Measurements from ENCODE around the gene DEPP1.

The DEPP1 gene

GRCh38 chr10:44991571-44991970 lies 13.0 kb upstream of the DEPP1 start:
- TF ChIP-seq TAF1 (IDR thresholded peaks at IDR 0.05; ENCODE audit: borderline replicate concordance, insufficient read depth, low read length) = no peak
- TF ChIP-seq FOXP2 (optimal IDR thresholded peaks at IDR 0.05; ENCODE audit: borderline replicate concordance, extremely low read depth, extremely low read length, insufficient read depth) = no peak
- no peak for TF ChIP-seq SIN3A (IDR thresholded peaks at IDR 0.05; ENCODE audit: borderline replicate concordance, insufficient read depth, low read length)
- TF ChIP-seq POLR2AphosphoS5 (IDR thresholded peaks at IDR 0.05; ENCODE audit: low read depth, low read length) = no peak
- TF ChIP-seq, protein P1, sequence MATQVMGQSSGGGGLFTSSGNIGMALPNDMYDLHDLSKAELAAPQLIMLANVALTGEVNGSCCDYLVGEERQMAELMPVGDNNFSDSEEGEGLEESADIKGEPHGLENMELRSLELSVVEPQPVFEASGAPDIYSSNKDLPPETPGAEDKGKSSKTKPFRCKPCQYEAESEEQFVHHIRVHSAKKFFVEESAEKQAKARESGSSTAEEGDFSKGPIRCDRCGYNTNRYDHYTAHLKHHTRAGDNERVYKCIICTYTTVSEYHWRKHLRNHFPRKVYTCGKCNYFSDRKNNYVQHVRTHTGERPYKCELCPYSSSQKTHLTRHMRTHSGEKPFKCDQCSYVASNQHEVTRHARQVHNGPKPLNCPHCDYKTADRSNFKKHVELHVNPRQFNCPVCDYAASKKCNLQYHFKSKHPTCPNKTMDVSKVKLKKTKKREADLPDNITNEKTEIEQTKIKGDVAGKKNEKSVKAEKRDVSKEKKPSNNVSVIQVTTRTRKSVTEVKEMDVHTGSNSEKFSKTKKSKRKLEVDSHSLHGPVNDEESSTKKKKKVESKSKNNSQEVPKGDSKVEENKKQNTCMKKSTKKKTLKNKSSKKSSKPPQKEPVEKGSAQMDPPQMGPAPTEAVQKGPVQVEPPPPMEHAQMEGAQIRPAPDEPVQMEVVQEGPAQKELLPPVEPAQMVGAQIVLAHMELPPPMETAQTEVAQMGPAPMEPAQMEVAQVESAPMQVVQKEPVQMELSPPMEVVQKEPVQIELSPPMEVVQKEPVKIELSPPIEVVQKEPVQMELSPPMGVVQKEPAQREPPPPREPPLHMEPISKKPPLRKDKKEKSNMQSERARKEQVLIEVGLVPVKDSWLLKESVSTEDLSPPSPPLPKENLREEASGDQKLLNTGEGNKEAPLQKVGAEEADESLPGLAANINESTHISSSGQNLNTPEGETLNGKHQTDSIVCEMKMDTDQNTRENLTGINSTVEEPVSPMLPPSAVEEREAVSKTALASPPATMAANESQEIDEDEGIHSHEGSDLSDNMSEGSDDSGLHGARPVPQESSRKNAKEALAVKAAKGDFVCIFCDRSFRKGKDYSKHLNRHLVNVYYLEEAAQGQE (IDR thresholded peaks at IDR 0.05; ENCODE audit: insufficient read depth in 1 of 2, low read depth in 2 of 2, low read length in 2 of 2) = no peak

GRCh38 chr10:44990965-44991364 lies 12.4 kb upstream of the DEPP1 start:
- TF ChIP-seq POLR2AphosphoS5 (IDR thresholded peaks at IDR 0.05; ENCODE audit: low read depth, low read length) = no peak
- TF ChIP-seq TAF1 (IDR thresholded peaks at IDR 0.05; ENCODE audit: borderline replicate concordance, insufficient read depth, low read length) = no peak
- TF ChIP-seq, protein P1 (IDR thresholded peaks at IDR 0.05; ENCODE audit: insufficient read depth in 1 of 2, low read depth in 2 of 2, low read length in 2 of 2) = no peak
- TF ChIP-seq FOXP2 (optimal IDR thresholded peaks at IDR 0.05; ENCODE audit: borderline replicate concordance, extremely low read depth, extremely low read length, insufficient read depth) = no peak
- TF ChIP-seq SIN3A (IDR thresholded peaks at IDR 0.05; ENCODE audit: borderline replicate concordance, insufficient read depth, low read length) = no peak

- TF ChIP-seq TAF1 (IDR thresholded peaks at IDR 0.05; ENCODE audit: borderline replicate concordance, insufficient read depth, low read length) (no peak), SIN3A (IDR thresholded peaks at IDR 0.05; ENCODE audit: borderline replicate concordance, insufficient read depth, low read length) (no peak), POLR2AphosphoS5 (IDR thresholded peaks at IDR 0.05; ENCODE audit: low read depth, low read length) (no peak), FOXP2 (optimal IDR thresholded peaks at IDR 0.05; ENCODE audit: borderline replicate concordance, extremely low read depth, extremely low read length, insufficient read depth) (no peak)
- TF ChIP-seq, protein P1 (IDR thresholded peaks at IDR 0.05; ENCODE audit: insufficient read depth in 1 of 2, low read depth in 2 of 2, low read length in 2 of 2) = no peak
These were observed 11.7 kb upstream of the DEPP1 start for GRCh38 chr10:44990302-44990655.

DNA sequence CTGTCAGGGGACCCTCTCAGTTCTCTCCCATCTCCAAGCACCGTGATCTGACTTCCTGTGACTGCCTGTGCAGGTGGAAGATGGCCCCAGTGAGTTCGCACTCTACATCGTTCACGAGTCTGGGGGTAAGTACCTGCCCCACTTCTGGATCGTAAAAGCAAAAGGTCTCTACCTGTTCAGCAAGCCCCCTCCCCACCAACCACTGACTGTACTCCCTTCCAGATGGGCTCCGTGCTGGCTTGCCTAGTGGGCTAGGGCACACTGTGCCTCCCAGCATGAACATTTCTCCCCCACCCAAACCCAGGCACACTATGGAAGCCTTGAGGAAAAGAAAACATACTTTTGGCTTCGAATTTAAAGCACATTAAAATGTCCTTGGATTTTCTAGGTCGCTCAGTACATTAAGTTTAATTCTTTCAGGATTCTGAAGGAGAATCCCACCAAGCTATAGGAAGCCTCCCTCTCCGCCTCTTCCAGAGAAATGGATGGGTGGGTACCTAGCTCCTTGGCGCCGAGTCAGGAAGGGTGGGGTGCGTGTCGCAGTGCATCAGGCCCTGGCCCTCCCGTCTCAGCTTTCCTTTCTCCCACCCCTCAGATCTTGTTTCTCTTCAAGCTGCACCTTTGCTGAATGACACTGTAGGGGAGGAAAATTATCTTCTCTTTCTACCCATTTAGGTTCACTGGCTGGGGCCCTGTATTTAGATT lies 11.1 kb upstream of the DEPP1 start:
- TF ChIP-seq FOXP2 (optimal IDR thresholded peaks at IDR 0.05; ENCODE audit: borderline replicate concordance, extremely low read depth, extremely low read length, insufficient read depth) (no peak), TAF1 (IDR thresholded peaks at IDR 0.05; ENCODE audit: borderline replicate concordance, insufficient read depth, low read length) (no peak), SIN3A (IDR thresholded peaks at IDR 0.05; ENCODE audit: borderline replicate concordance, insufficient read depth, low read length) (no peak), POLR2AphosphoS5 (IDR thresholded peaks at IDR 0.05; ENCODE audit: low read depth, low read length) (no peak)
- TF ChIP-seq, protein P1 (IDR thresholded peaks at IDR 0.05; ENCODE audit: insufficient read depth in 1 of 2, low read depth in 2 of 2, low read length in 2 of 2) = no peak
